Neural progenitor cell (in vitro differentiated cells): Measurements from ENCODE around the gene PRF1.

Experiments used
- EZH2 ChIP-seq: fragments of 200-600 bp; sonication (generic); IDR thresholded peaks from 2 replicates; pipeline ENCODE4 v1.6.1; 2017; ENCODE audit warnings: antibody characterized with exemption, mild to moderate bottlenecking, moderate library complexity
- EZH2phosphoT487 ChIP-seq: fragments of 200-600 bp; sonication (generic); IDR thresholded peaks from 2 replicates; pipeline ENCODE4 v1.6.1; 2017; ENCODE audit warnings: antibody characterized with exemption
- TF ChIP-seq, protein P1 (sequence below): fragments of 200-600 bp; sonication (generic); IDR thresholded peaks from 2 replicates; pipeline ENCODE4 v1.5.1; 2017; ENCODE audit warnings: antibody characterized with exemption, mild to moderate bottlenecking

DNA sequence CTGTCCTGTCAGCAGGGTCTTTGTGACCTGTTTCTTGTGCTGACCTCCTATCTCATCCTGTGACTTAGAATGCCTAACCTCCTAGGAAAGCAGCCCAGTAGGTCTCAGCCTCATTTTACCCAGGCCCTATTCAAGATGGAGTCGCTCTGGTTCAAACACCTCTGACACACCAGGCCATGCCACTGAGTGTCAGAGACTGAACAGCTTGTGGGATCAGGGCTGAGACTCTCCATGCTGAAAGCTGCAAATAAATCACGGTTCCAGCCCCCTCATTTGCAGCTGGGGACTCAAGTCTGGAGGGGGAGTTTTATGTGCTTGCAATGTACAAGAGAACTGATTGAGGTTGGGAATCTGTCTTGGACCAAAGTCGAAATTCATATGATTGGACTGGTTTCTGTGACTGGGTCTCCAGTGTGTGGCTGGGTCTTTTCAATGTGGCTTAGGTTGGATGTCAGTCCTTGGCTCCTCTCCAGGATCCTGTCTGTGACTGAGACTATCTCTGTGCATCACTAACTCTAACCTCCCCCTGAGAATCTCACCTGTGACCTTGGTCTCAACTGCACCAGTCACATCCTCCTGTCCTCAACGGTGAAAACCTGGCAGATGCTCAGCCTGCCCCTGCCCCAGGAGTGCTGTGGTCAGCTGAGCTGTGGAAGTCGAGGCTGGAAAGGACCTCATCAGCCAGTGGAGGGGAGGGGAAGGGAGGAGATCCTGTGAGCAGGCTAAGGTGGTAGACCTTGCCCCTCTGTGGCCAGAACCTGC lies 11.7 kb downstream of the PRF1 start:
- TF ChIP-seq, protein P1, sequence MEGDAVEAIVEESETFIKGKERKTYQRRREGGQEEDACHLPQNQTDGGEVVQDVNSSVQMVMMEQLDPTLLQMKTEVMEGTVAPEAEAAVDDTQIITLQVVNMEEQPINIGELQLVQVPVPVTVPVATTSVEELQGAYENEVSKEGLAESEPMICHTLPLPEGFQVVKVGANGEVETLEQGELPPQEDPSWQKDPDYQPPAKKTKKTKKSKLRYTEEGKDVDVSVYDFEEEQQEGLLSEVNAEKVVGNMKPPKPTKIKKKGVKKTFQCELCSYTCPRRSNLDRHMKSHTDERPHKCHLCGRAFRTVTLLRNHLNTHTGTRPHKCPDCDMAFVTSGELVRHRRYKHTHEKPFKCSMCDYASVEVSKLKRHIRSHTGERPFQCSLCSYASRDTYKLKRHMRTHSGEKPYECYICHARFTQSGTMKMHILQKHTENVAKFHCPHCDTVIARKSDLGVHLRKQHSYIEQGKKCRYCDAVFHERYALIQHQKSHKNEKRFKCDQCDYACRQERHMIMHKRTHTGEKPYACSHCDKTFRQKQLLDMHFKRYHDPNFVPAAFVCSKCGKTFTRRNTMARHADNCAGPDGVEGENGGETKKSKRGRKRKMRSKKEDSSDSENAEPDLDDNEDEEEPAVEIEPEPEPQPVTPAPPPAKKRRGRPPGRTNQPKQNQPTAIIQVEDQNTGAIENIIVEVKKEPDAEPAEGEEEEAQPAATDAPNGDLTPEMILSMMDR, result no peak
- TF ChIP-seq EZH2 (no peak), EZH2phosphoT487 (no peak)
